GM21447 (cell line): ENCODE data around the gene DIP2A.
"Not testable (repeated sequence)": the region's sequence is repeated elsewhere in the genome, so short reads cannot be mapped to it uniquely, and the experiment has no call there.

Experiments used
- ATAC-seq: cut with Tn5 transposase; IDR thresholded peaks from one replicate; pipeline ENCODE4 v1.9.1; 2021; ENCODE audit not compliant: unreplicated experiment

DIP2A gene

GRCh38 chr21:46425571-46425970, 33.1 kb upstream of the DIP2A start:
- ATAC-seq = no peak

- ATAC-seq = no peak
These were observed 32.2 kb upstream of the DIP2A start for GRCh38 chr21:46426313-46427046.

- no peak for ATAC-seq
These were observed 31.2 kb upstream of the DIP2A start for GRCh38 chr21:46427516-46427915.

GRCh38 chr21:46428286-46428685, 30.4 kb upstream of the DIP2A start:
- no peak for ATAC-seq

- no peak for ATAC-seq
These were observed 29.5 kb upstream of the DIP2A start for GRCh38 chr21:46428987-46429710.

- no peak for ATAC-seq
These were observed 28.7 kb upstream of the DIP2A start for GRCh38 chr21:46429754-46430681.

GRCh38 chr21:46431448-46431847, 27.2 kb upstream of the DIP2A start:
- ATAC-seq = no peak

- no peak for ATAC-seq
These were observed 26.7 kb upstream of the DIP2A start for GRCh38 chr21:46431884-46432488.

GRCh38 chr21:46433116-46433515, 25.6 kb upstream of the DIP2A start:
- ATAC-seq = not testable (repeated sequence)

- no peak for ATAC-seq
These were observed 24.3 kb upstream of the DIP2A start for GRCh38 chr21:46434322-46434958.

- no peak for ATAC-seq
These were observed 22.9 kb upstream of the DIP2A start for GRCh38 chr21:46435786-46436227.

- ATAC-seq = no peak
These were observed 22.1 kb upstream of the DIP2A start for GRCh38 chr21:46436621-46437020.

- no peak for ATAC-seq
These were observed 21.6 kb upstream of the DIP2A start for GRCh38 chr21:46437096-46437498.

GRCh38 chr21:46437511-46437910, 21.2 kb upstream of the DIP2A start:
- ATAC-seq = no peak

- no peak for ATAC-seq
These were observed 20.4 kb upstream of the DIP2A start for GRCh38 chr21:46438241-46438640.

GRCh38 chr21:46439906-46440305, 18.8 kb upstream of the DIP2A start:
- no peak for ATAC-seq

- no peak for ATAC-seq
These were observed 17.4 kb upstream of the DIP2A start for GRCh38 chr21:46441331-46441730.

- ATAC-seq = no peak
These were observed 16.7 kb upstream of the DIP2A start for GRCh38 chr21:46441961-46442498.

GRCh38 chr21:46442938-46443337, 15.8 kb upstream of the DIP2A start:
- no peak for ATAC-seq

GRCh38 chr21:46443910-46444309, 14.8 kb upstream of the DIP2A start:
- no peak for ATAC-seq
